Measurements from ENCODE around the gene DCAF12. TPM values are rescaled to one million over a fixed set of nuclear protein-coding genes. Genes with fewer than 3 reads are reported as not detected.

Gene DCAF12
- total RNA-seq, 2 experiments from 2014 or later: 31.7 to 70.5 TPM

DNA sequence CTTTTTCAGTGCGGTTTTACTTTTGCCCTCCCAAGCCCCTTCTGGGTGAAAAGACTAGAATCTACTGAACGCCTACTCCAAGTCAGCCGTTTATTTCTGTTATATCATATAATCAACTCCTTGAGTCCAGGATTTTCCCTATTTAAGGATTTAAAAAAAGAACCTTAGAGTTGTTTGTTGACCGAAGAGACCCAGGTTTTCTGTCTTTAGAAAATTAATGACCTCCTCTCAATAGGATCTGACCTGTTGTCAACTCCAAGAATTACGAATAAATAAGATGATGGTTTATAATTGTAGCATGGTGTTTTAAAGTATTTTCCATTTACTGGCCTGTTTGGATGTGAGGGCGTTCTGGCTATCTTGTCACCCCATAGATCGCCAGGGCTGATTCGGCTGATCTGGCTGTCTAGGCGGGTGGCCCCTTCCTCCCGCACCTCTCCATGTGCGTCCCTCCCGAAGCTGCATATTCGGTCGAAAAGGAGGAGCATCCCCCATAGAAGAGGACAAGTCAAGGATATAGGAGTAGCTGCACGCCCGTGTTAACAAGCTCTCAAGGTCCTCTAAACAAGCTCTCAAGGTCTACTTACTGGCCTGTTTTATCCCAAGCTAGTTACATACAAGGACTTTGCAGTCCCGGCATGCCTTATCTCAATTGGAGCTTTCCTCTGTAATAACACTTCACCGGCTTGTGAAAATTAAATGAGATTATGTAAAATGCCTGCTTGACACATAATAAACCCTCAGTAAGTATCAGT is 76.7 kb downstream of the DCAF12 start:
- Histone ChIP-seq H4K20me1 (ENCODE audit: insufficient read depth, low read length) (peaks cover 23% of the 10 kb centered on the region), H3K27ac (ENCODE audit: low read depth, low read length, poor library complexity, severe bottlenecking) (peak overlapping the region; percentile 72), H3K4me2 (ENCODE audit: low read length) (peak overlapping the region; percentile 92), H3K79me2 (ENCODE audit: insufficient read depth, low read depth, low read length) (peaks cover 38% of the 10 kb centered on the region), H3K9me3 (ENCODE audit: low read length) (no peaks in the 10 kb centered on the region), H3K4me1 (ENCODE audit: insufficient read depth, low read length, poor library complexity, severe bottlenecking) (peaks cover 34% of the 10 kb centered on the region), H3K4me3 (ENCODE audit: low read depth, low read length, poor library complexity, severe bottlenecking) (peak overlapping the region; percentile 99), H3K36me3 (ENCODE audit: insufficient read depth, low read length) (peaks cover 6% of the 10 kb centered on the region; the same call in 1 of the 2 replicates), H3K9me2 (ENCODE audit: insufficient read depth, low read length) (no peaks in the 10 kb centered on the region), H2AFZ (ENCODE audit: low read length) (peak overlapping the region; percentile 80)
- TSS peak; percentile 100 for BruUV-seq (replicated peaks)
- ChIA-PET POLR2A (interaction anchor here (0.6 to 1.4 kb wide), 5 partner anchors 18 to 333 kb away, joined by 3 to 5 read pairs (median 3); no protein-coding TSS in a partner anchor), CTCF (ENCODE audit: unreplicated experiment) (interaction anchor here (0.5 kb wide), 1 partner anchor 44 kb away, joined by 4 read pairs; no protein-coding TSS in a partner anchor)
- intact Hi-C loops (cut with micrococcal nuclease; ENCODE audit: unreplicated experiment): loop anchor here (2.0 to 10.0 kb wide), 4 partner anchors 49 to 755 kb away; partner anchors contain the start of genes NFX1 and UBAP1
- DNase-seq (ENCODE audit: low spot score): no peak
- TF ChIP-seq, protein P1, sequence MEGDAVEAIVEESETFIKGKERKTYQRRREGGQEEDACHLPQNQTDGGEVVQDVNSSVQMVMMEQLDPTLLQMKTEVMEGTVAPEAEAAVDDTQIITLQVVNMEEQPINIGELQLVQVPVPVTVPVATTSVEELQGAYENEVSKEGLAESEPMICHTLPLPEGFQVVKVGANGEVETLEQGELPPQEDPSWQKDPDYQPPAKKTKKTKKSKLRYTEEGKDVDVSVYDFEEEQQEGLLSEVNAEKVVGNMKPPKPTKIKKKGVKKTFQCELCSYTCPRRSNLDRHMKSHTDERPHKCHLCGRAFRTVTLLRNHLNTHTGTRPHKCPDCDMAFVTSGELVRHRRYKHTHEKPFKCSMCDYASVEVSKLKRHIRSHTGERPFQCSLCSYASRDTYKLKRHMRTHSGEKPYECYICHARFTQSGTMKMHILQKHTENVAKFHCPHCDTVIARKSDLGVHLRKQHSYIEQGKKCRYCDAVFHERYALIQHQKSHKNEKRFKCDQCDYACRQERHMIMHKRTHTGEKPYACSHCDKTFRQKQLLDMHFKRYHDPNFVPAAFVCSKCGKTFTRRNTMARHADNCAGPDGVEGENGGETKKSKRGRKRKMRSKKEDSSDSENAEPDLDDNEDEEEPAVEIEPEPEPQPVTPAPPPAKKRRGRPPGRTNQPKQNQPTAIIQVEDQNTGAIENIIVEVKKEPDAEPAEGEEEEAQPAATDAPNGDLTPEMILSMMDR (conservative IDR thresholded peaks at IDR 0.05; ENCODE audit: low read length): no peak
- no peak for TF ChIP-seq EZH2phosphoT487 (IDR thresholded peaks at IDR 0.05; ENCODE audit: borderline replicate concordance, low read depth, low read length)

DNA sequence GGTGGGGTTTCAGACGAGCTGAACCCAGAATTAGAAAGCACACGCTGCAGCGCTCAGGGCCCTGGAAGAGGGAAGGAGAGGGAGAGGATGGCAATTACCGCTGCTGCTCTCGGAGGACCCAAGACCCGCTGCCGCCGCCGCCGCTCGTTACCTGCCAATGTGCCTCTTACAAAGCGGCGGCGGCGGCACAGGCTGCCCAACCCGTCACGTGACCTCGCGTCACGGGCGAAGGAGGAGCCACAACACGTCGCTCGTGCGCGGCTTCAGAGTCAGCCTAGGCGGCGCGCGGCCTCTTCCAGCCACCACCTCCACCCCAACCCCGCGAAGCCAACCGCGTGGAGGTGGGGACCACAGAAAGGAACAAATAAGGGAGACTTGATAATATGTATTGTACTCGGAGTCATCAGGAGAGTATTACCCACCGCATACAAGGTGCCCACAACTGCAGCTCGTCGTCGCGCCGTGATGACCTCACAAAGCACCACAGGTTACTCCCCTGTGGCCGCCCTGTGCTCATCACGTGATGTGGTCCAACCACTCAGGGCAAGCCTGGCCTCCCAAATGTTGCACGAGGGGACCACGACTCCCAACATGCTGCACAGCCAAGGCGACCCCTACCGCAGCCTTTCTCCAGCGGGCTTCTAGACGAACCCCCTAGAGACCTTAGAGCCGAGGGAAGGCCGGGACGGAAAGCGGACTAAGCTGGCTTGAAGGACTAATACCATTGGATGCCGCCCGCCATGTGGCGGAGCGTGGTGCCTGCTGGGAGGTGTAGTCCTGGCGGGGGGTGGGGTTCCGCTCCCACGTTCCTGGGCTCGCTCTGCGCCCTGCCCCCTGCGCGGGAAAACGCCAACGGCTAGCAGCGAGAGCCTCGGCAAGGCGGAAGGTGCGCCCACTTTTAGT is 77.5 kb downstream of the DCAF12 start, which contains the start of gene UBAP2:
Gene UBAP2, minus strand, starts transcription at position 161 of the 903 bp plus-strand sequence. CDS start 31,739 bp downstream, outside the sequence.
- H3K9me2 ChIP-seq (ENCODE audit: insufficient read depth, low read length): no peaks in the 10 kb centered on the region
- CTCF ChIA-PET (ENCODE audit: unreplicated experiment): interaction anchor here (0.5 kb wide), 1 partner anchor 45 kb away, joined by 4 read pairs; no protein-coding TSS in a partner anchor
- DNase-seq (ENCODE audit: low spot score): peak; percentile 99

More for the DNA sequence above, 77.5 kb downstream of the DCAF12 start, which contains the start of gene UBAP2:
- peaks cover 23% of the 10 kb centered on the region for H4K20me1 ChIP-seq (ENCODE audit: insufficient read depth, low read length)
- peak within 1 kb of the TSS; percentile 99 for H3K4me3 ChIP-seq (ENCODE audit: low read depth, low read length, poor library complexity, severe bottlenecking)
- intact Hi-C loops (cut with micrococcal nuclease; ENCODE audit: unreplicated experiment): loop anchor here (1.0 to 10.0 kb wide), 5 partner anchors 50 to 754 kb away; partner anchors contain the start of genes NFX1 and UBAP1
- H3K27ac ChIP-seq (ENCODE audit: low read depth, low read length, poor library complexity, severe bottlenecking): peak within 1 kb of the TSS; percentile 72
- H3K9me3 ChIP-seq (ENCODE audit: low read length): no peaks in the 10 kb centered on the region
- peaks cover 13% of the 10 kb centered on the region for H3K36me3 ChIP-seq (ENCODE audit: insufficient read depth, low read length)
- BruUV-seq (replicated peaks): no TSS peak
- H3K4me2 ChIP-seq (ENCODE audit: low read length): peak within 1 kb of the TSS; percentile 92
- peaks cover 34% of the 10 kb centered on the region for H3K4me1 ChIP-seq (ENCODE audit: insufficient read depth, low read length, poor library complexity, severe bottlenecking)
- POLR2A ChIA-PET: interaction anchor here (0.6 to 1.4 kb wide), 6 partner anchors 16 to 220 kb away, joined by 3 to 4 read pairs (median 3); no protein-coding TSS in a partner anchor
- H3K79me2 ChIP-seq (ENCODE audit: insufficient read depth, low read depth, low read length): peaks cover 47% of the 10 kb centered on the region
- no peak for TF ChIP-seq EZH2phosphoT487 (IDR thresholded peaks at IDR 0.05; ENCODE audit: borderline replicate concordance, low read depth, low read length)
- TF ChIP-seq, protein P1 (conservative IDR thresholded peaks at IDR 0.05; ENCODE audit: low read length): no peak
- peak within 1 kb of the TSS; percentile 80 for H2AFZ ChIP-seq (ENCODE audit: low read length)
